Endodermal cell (in vitro differentiated cells): ENCODE results near the gene CMSS1. TPM values are rescaled to one million over a fixed set of nuclear protein-coding genes. Genes with fewer than 3 reads are reported as not detected.

Experiments
- DNase-seq: peaks from one replicate; pipeline ENCODE4 v3.0.0-alpha.2; 2017
- H3K27ac ChIP-seq: 2 replicates; pipeline ENCODE4 v1.5.1; 2013; ENCODE audit warnings: mild to moderate bottlenecking, low read depth, low read length, moderate library complexity
- H3K27me3 ChIP-seq: 2 replicates; pipeline ENCODE4 v1.6.1; 2013; ENCODE audit warnings: mild to moderate bottlenecking, low read length, moderate library complexity; ENCODE audit not compliant: insufficient read depth, control insufficient read depth, poor library complexity, severe bottlenecking
- H3K36me3 ChIP-seq: 2 replicates; pipeline ENCODE4 v1.7.0; 2013; ENCODE audit warnings: mild to moderate bottlenecking, low read length, moderate library complexity; ENCODE audit not compliant: control insufficient read depth, insufficient read depth
- H3K4me1 ChIP-seq: one replicate; pipeline ENCODE4 v1.7.0; 2013; ENCODE audit warnings: low read length; ENCODE audit not compliant: control insufficient read depth, insufficient read depth
- H3K4me3 ChIP-seq: 2 replicates; pipeline ENCODE4 v1.5.1; 2013; ENCODE audit warnings: mild to moderate bottlenecking, low read length, moderate library complexity
- H3K9ac ChIP-seq: 2 replicates; pipeline ENCODE4 v1.6.1; 2013; ENCODE audit warnings: mild to moderate bottlenecking, low read length, moderate library complexity; ENCODE audit not compliant: poor library complexity, severe bottlenecking; ENCODE audit errors: extremely low read depth
- H3K9me3 ChIP-seq: 2 replicates; pipeline ENCODE4 v1.6.1; 2013; ENCODE audit warnings: mild to moderate bottlenecking, low read length, moderate library complexity; ENCODE audit not compliant: control insufficient read depth
- H3K27ac Mint-ChIP-seq: 2 replicates; pipeline ENCODE4 v1.8.0; 2020; ENCODE audit warnings: mixed read lengths
- H3K27me3 Mint-ChIP-seq: 2 replicates; pipeline ENCODE4 v1.8.0; 2021; ENCODE audit warnings: mild to moderate bottlenecking, mixed read lengths; ENCODE audit not compliant: insufficient read depth
- H3K36me3 Mint-ChIP-seq: 2 replicates; pipeline ENCODE4 v1.8.0; 2020; ENCODE audit warnings: low read depth, mixed read lengths
- H3K4me1 Mint-ChIP-seq: 2 replicates; pipeline ENCODE4 v1.8.0; 2020; ENCODE audit warnings: mixed read lengths
- H3K4me3 Mint-ChIP-seq: 2 replicates; pipeline ENCODE4 v1.8.0; 2020; ENCODE audit warnings: mild to moderate bottlenecking, moderate library complexity, mixed read lengths
- H3K9me3 Mint-ChIP-seq: 2 replicates; pipeline ENCODE4 v1.8.0; 2020; ENCODE audit warnings: mild to moderate bottlenecking, mixed read lengths
- CTCF ChIP-seq: fragments of 200-600 bp; sonication (generic); conservative IDR thresholded peaks from 2 replicates; pipeline ENCODE4 v1.5.0; 2021; ENCODE audit warnings: antibody characterized with exemption, mild to moderate bottlenecking
- WGBS, 2 experiments: methylation state at CpG; one replicate each; pipeline versions ENCODE4 v1.1.5 to v1.1.7; 2013; ENCODE audit warnings: missing lambda C conversion rate in 2 of 2, mixed read lengths in 1 of 2; ENCODE audit not compliant: insufficient coverage in 1 of 2, insufficient read length in 1 of 2; 5-methylcytosine and 5-hydroxymethylcytosine counted together
- total RNA-seq, 2 donors: library from RNA; stranded (reverse); fragmentation: NEBNext Ultra II Directional in 1 of 2; extraction: Animal tissue kit (Norgen Biotek cat#: 25700) in 1 of 2; gene quantifications; 2 replicates in 1 of 2; 3 replicates in 1 of 2; pipeline ENCODE4 v1.2.1, GENCODE V29; 2021

CMSS1 gene
- total RNA-seq, 2 donors from 2014 or later, result 48.5 to 50.8 TPM

GRCh38 chr3:99911433-99911832 lies 93.8 kb downstream of the CMSS1 start:
- no peak overlapping the region for H3K9ac ChIP-seq
- H3K4me1 ChIP-seq, result no peaks in the 10 kb centered on the region
- no peaks in the 10 kb centered on the region for H3K9me3 ChIP-seq
- peaks cover 2% of the 10 kb centered on the region for H3K27me3 Mint-ChIP-seq
- H3K36me3 ChIP-seq, result no peaks in the 10 kb centered on the region
- no peak overlapping the region for H3K4me3 Mint-ChIP-seq
- no peak for DNase-seq
- H3K27ac Mint-ChIP-seq, result no peak overlapping the region
- H3K4me1 Mint-ChIP-seq, result peaks cover 21% of the 10 kb centered on the region
- H3K36me3 Mint-ChIP-seq, result no peaks in the 10 kb centered on the region
- no peak overlapping the region for H3K27ac ChIP-seq
- WGBS, 2 experiments, result 62 to 68% methylated on average over 3 of the region's 3 CpGs
- no peak for TF ChIP-seq CTCF
- no peaks in the 10 kb centered on the region for H3K27me3 ChIP-seq
- H3K4me3 ChIP-seq, result no peak overlapping the region
- H3K9me3 Mint-ChIP-seq, result no peaks in the 10 kb centered on the region

- H3K27ac Mint-ChIP-seq, result no peak overlapping the region
- no peak overlapping the region for H3K4me3 Mint-ChIP-seq
- Histone ChIP-seq H3K36me3 (no peaks in the 10 kb centered on the region), H3K27ac (no peak overlapping the region), H3K9ac (no peak overlapping the region), H3K4me1 (peaks cover 9% of the 10 kb centered on the region), H3K27me3 (no peaks in the 10 kb centered on the region), H3K9me3 (no peaks in the 10 kb centered on the region), H3K4me3 (no peak overlapping the region)
- DNase-seq, result no peak
- H3K4me1 Mint-ChIP-seq, result peaks cover 22% of the 10 kb centered on the region
- H3K27me3 Mint-ChIP-seq, result no peaks in the 10 kb centered on the region
- no peaks in the 10 kb centered on the region for H3K36me3 Mint-ChIP-seq
- no peaks in the 10 kb centered on the region for H3K9me3 Mint-ChIP-seq
- no peak for TF ChIP-seq CTCF
- 90 to 92% methylated on average over 2 to 3 of the region's 3 CpGs for WGBS, 2 experiments
Observed at GRCh38 chr3:99915906-99916432, 98.3 kb downstream of the CMSS1 start.

- no peaks in the 10 kb centered on the region for H3K9me3 Mint-ChIP-seq
- no peak overlapping the region for H3K27ac Mint-ChIP-seq
- DNase-seq, result no peak
- TF ChIP-seq CTCF, result no peak
- no peaks in the 10 kb centered on the region for H3K36me3 ChIP-seq
- no peak overlapping the region for H3K4me3 ChIP-seq
- H3K4me3 Mint-ChIP-seq, result no peak overlapping the region
- no peaks in the 10 kb centered on the region for H3K9me3 ChIP-seq
- no peak overlapping the region for H3K9ac ChIP-seq
- H3K36me3 Mint-ChIP-seq, result no peaks in the 10 kb centered on the region
- no peak overlapping the region for H3K27ac ChIP-seq
- no peaks in the 10 kb centered on the region for H3K27me3 ChIP-seq
- H3K4me1 Mint-ChIP-seq, result peaks cover 24% of the 10 kb centered on the region
- peaks cover 11% of the 10 kb centered on the region for H3K4me1 ChIP-seq
- H3K27me3 Mint-ChIP-seq, result no peaks in the 10 kb centered on the region
Observed at GRCh38 chr3:99918715-99919114, 101.1 kb downstream of the CMSS1 start.
